Measurements from ENCODE around the gene GSG1L. TPM values are rescaled to one million over a fixed set of nuclear protein-coding genes. Genes with fewer than 3 reads are reported as not detected.
A peak's percentile ranks its signal among the peaks of the same experiment; 100 is the strongest.

Gene GSG1L
- total and polyA plus RNA-seq, 2 experiments from 2014 or later: not detected

GRCh38 chr16:27781195-27781524 is 282.4 kb downstream of the GSG1L start:
- Histone ChIP-seq H3K4me3 (no peak overlapping the region), H3K36me3 (replicated peaks; ENCODE audit: insufficient read depth, low read depth) (no peaks in the 10 kb centered on the region), H3K9me2 (replicated peaks; ENCODE audit: insufficient read depth) (no peaks in the 10 kb centered on the region), H3K4me2 (no peak overlapping the region), H3K27me3 (no peaks in the 10 kb centered on the region), H3K9me3 (ENCODE audit: low read depth) (no peaks in the 10 kb centered on the region), H4K20me1 (ENCODE audit: insufficient read depth, poor library complexity, severe bottlenecking) (no peaks in the 10 kb centered on the region), H3K4me1 (ENCODE audit: insufficient read depth) (no peaks in the 10 kb centered on the region), H3K79me2 (no peaks in the 10 kb centered on the region), H3K27ac (no peak overlapping the region), H2AFZ (no peak overlapping the region)
- WGBS (ENCODE audit: low lambda C conversion rate, missing lambda C conversion rate): 72% methylated on average over 7 of the region's 7 CpGs
- no peak for TF ChIP-seq EZH2 (IDR thresholded peaks at IDR 0.05; ENCODE audit: borderline replicate concordance)
- no peak for DNase-seq (ENCODE audit: low spot score)

- no peaks in the 10 kb centered on the region for H3K27me3 ChIP-seq
- no peaks in the 10 kb centered on the region for H4K20me1 ChIP-seq (ENCODE audit: insufficient read depth, poor library complexity, severe bottlenecking)
- DNase-seq (ENCODE audit: low spot score): no peak
- WGBS (ENCODE audit: low lambda C conversion rate, missing lambda C conversion rate): 86% methylated on average over 8 of the region's 8 CpGs
- no peaks in the 10 kb centered on the region for H3K36me3 ChIP-seq (replicated peaks; ENCODE audit: insufficient read depth, low read depth)
- H3K9me2 ChIP-seq (replicated peaks; ENCODE audit: insufficient read depth): no peaks in the 10 kb centered on the region
- H3K4me3 ChIP-seq: no peak overlapping the region
- no peak for TF ChIP-seq EZH2 (IDR thresholded peaks at IDR 0.05; ENCODE audit: borderline replicate concordance)
- TF ChIP-seq EZH2phosphoT487 (IDR thresholded peaks at IDR 0.05; ENCODE audit: low read depth, severe bottlenecking, unreplicated experiment): no peak
- no peak for TF ChIP-seq CTCF (IDR thresholded peaks at IDR 0.05; ENCODE audit: poor library complexity)
- H3K27ac ChIP-seq: no peak overlapping the region
- H3K4me2 ChIP-seq: no peak overlapping the region
- no peaks in the 10 kb centered on the region for H3K79me2 ChIP-seq
- H3K4me1 ChIP-seq (ENCODE audit: insufficient read depth): no peaks in the 10 kb centered on the region
- H2AFZ ChIP-seq: no peak overlapping the region
- H3K9me3 ChIP-seq (ENCODE audit: low read depth): no peaks in the 10 kb centered on the region
Measured at GRCh38 chr16:27780468-27781194, 282.9 kb downstream of the GSG1L start.

- Histone ChIP-seq H4K20me1 (ENCODE audit: insufficient read depth, poor library complexity, severe bottlenecking) (no peaks in the 10 kb centered on the region), H3K9me3 (ENCODE audit: low read depth) (no peaks in the 10 kb centered on the region), H3K79me2 (no peaks in the 10 kb centered on the region), H3K4me3 (no peak overlapping the region), H3K4me1 (ENCODE audit: insufficient read depth) (no peaks in the 10 kb centered on the region), H3K27ac (no peak overlapping the region), H3K4me2 (no peak overlapping the region), H3K9me2 (replicated peaks; ENCODE audit: insufficient read depth) (no peaks in the 10 kb centered on the region), H3K27me3 (no peaks in the 10 kb centered on the region), H2AFZ (no peak overlapping the region), H3K36me3 (replicated peaks; ENCODE audit: insufficient read depth, low read depth) (no peaks in the 10 kb centered on the region)
- TF ChIP-seq CTCF (IDR thresholded peaks at IDR 0.05; ENCODE audit: poor library complexity) (peak; percentile 42), EZH2phosphoT487 (IDR thresholded peaks at IDR 0.05; ENCODE audit: low read depth, severe bottlenecking, unreplicated experiment) (no peak)
- WGBS (ENCODE audit: low lambda C conversion rate, missing lambda C conversion rate): 72% methylated on average over 23 of the region's 23 CpGs
- DNase-seq (ENCODE audit: low spot score): peak; percentile 51
Measured at GRCh38 chr16:27779641-27780164, 283.8 kb downstream of the GSG1L start.

GRCh38 chr16:27778926-27779570 is 284.5 kb downstream of the GSG1L start:
- no peaks in the 10 kb centered on the region for H3K36me3 ChIP-seq (replicated peaks; ENCODE audit: insufficient read depth, low read depth)
- no peaks in the 10 kb centered on the region for H4K20me1 ChIP-seq (ENCODE audit: insufficient read depth, poor library complexity, severe bottlenecking)
- no peak overlapping the region for H3K4me2 ChIP-seq
- H3K4me1 ChIP-seq (ENCODE audit: insufficient read depth): no peaks in the 10 kb centered on the region
- DNase-seq (ENCODE audit: low spot score): no peak
- H3K9me2 ChIP-seq (replicated peaks; ENCODE audit: insufficient read depth): no peaks in the 10 kb centered on the region
- TF ChIP-seq EZH2 (IDR thresholded peaks at IDR 0.05; ENCODE audit: borderline replicate concordance) (no peak), CTCF (IDR thresholded peaks at IDR 0.05; ENCODE audit: poor library complexity) (no peak), EZH2phosphoT487 (IDR thresholded peaks at IDR 0.05; ENCODE audit: low read depth, severe bottlenecking, unreplicated experiment) (no peak)
- 94% methylated on average over 10 of the region's 10 CpGs for WGBS (ENCODE audit: low lambda C conversion rate, missing lambda C conversion rate)
- no peak overlapping the region for H2AFZ ChIP-seq
- no peak overlapping the region for H3K27ac ChIP-seq
- no peak overlapping the region for H3K4me3 ChIP-seq
- no peaks in the 10 kb centered on the region for H3K9me3 ChIP-seq (ENCODE audit: low read depth)
- no peaks in the 10 kb centered on the region for H3K79me2 ChIP-seq
- H3K27me3 ChIP-seq: no peaks in the 10 kb centered on the region
